Suppressor macrophage (primary cell): Measurements from ENCODE around the gene MLST8.
"Not testable (repeated sequence)": the region's sequence is repeated elsewhere in the genome, so short reads cannot be mapped to it uniquely, and the experiment has no call there.

Source experiments
- DNase-seq, 4 experiments: peaks; one replicate each; pipeline ENCODE4 v3.0.0-alpha.2; 2020 to 2022

The MLST8 gene

GRCh38 chr16:2232094-2232990 is 27.1 kb downstream of the MLST8 start:
- DNase-seq: no peak

- no peak for DNase-seq
Observed at GRCh38 chr16:2233046-2233775, 28.0 kb downstream of the MLST8 start.

- no peak for DNase-seq
Observed at GRCh38 chr16:2233872-2234812, 28.9 kb downstream of the MLST8 start.

GRCh38 chr16:2234813-2235170 is 29.5 kb downstream of the MLST8 start:
- DNase-seq: no peak

- DNase-seq: no peak
Observed at GRCh38 chr16:2235234-2235651, 30.0 kb downstream of the MLST8 start.

GRCh38 chr16:2235695-2236336 is 30.6 kb downstream of the MLST8 start:
- no peak for DNase-seq

- peak in 3 of 4 experiments; percentile 26 to 40 (median 36) for DNase-seq
Observed at GRCh38 chr16:2236337-2237101, 31.3 kb downstream of the MLST8 start, which contains the start of gene DNASE1L2. Gene DNASE1L2, plus strand, starts transcription at chr16:2236444. Its CDS starts 373 bp downstream, at chr16:2236817.

GRCh38 chr16:2237102-2237482 is 31.8 kb downstream of the MLST8 start:
- no peak for DNase-seq

GRCh38 chr16:2237493-2238149 is 32.4 kb downstream of the MLST8 start:
- DNase-seq: peak in 1 of 4 experiments; percentile 10

GRCh38 chr16:2238150-2238837 is 33.0 kb downstream of the MLST8 start:
- DNase-seq: no peak

- DNase-seq: no peak
Observed at GRCh38 chr16:2238838-2239675, 33.8 kb downstream of the MLST8 start.

- DNase-seq: not testable (repeated sequence)
Observed at GRCh38 chr16:2240331-2240730, 35.1 kb downstream of the MLST8 start.

- DNase-seq: peak in 2 of 4 experiments; percentile 29 to 52
Observed at GRCh38 chr16:2242598-2242997, 37.3 kb downstream of the MLST8 start.

GRCh38 chr16:2243031-2243528 is 37.8 kb downstream of the MLST8 start:
- DNase-seq: no peak

GRCh38 chr16:2243781-2244180 is 38.5 kb downstream of the MLST8 start:
- no peak for DNase-seq

- DNase-seq: no peak
Observed at GRCh38 chr16:2244301-2244700, 39.0 kb downstream of the MLST8 start.

- DNase-seq: no peak
Observed at GRCh38 chr16:2244926-2245795, 39.9 kb downstream of the MLST8 start.
